HG03460 (cell line): Measurements from ENCODE around the gene MED16.

Experiments used
- ATAC-seq: cut with Tn5 transposase; IDR thresholded peaks from one replicate; pipeline ENCODE4 v1.9.1; 2021; ENCODE audit not compliant: unreplicated experiment

Gene MED16

GRCh38 chr19:872266-872951 lies 20.6 kb downstream of the MED16 start:
- ATAC-seq, result no peak

- ATAC-seq, result no peak
Measured at GRCh38 chr19:871446-872265, 21.3 kb downstream of the MED16 start.

DNA sequence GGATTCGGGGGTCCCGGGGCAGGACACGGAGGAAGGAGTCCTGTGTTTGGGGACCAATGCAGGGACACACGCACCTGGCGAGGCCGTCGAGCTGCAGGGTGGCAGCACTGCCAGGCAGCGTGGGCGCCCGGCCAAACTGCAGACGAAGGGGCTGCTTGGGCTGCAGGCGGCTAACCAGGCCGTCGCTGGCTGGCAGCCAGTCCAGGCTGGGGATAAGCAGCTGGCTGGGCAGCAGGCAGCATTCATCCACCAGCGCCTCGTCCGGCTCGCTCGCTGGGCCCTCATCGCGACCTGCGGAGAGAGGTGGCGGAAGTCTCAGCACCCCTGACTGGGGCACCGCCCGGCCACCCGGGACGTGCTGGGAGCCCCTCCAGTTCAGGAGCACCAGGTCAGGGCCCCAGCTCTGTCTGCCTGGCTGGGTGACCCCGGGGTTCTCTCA lies 22.0 kb downstream of the MED16 start:
- ATAC-seq, result no peak

GRCh38 chr19:870314-870713 lies 22.7 kb downstream of the MED16 start:
- ATAC-seq, result no peak

DNA sequence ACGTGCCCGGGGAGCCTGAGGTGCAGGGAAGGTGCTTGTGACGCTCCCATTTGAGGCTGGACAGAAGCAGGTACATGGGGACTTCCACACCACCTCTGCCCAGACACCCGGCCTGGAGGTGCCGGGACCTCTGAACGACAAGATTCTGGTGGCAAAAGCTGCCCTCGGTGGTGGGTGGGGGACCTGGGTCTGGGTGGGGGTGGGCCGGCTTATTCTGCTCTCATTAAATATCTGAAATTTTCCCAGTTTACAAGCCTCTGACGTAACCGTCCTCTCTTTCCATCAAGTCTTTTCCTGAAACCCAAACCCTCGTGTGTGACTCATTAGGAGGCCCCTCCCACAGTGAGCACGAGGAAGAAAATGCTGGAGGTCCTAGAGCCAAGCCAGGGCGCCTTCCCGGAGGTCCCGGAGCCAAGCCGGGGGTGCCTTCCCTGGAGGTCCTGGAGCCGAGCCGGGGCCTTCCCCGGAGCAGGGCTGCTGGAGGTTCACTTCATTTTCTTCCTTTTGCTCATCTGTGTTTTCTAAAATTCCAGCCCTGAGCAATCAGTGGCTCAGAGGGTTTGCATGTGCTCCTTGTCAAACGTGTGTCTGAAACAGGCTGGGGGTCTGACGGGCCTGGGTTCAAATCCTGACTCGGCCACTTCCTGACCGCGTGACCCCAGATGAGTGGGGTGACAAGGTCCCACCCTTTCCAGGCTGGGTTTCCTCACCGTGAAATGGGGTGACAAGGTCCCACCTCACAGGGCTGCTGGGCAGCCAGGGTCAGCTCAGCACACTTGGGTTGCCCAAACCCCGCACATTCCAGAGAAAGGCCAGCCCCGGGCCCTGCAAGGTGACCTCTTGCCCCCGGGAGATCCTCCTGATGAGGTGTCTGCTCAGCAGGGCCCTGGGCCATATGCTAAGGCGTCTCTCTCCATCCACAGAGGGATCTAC lies 23.5 kb downstream of the MED16 start:
- ATAC-seq, result no peak

GRCh38 chr19:868458-869244 lies 24.3 kb downstream of the MED16 start:
- no peak for ATAC-seq

GRCh38 chr19:867855-868457 lies 25.0 kb downstream of the MED16 start:
- ATAC-seq, result no peak

DNA sequence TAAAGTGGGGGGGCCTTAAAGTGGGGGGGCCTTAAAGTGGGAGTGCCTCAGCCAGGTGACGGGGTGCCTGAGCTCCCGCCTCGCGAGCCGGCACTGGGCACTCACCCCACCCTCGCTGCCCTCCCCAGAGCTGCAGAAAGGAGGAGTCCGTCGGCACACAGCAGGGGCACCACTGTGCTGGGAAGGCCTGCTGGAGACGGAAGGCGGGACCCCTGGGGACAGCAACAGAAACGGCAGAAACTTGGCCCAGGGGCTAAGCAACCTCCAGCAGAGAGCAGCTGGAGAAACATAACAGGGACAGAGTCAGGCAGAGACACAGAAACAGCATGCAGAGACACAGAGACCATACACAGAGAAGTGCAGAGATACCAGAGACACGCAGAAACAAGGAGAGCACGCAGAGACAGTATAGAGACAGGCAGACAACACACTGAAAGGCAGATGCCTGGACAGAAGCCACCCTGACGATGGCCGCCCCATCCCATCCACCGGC lies 25.6 kb downstream of the MED16 start:
- ATAC-seq, result no peak

GRCh38 chr19:866769-867300 lies 26.2 kb downstream of the MED16 start:
- ATAC-seq, result no peak

- ATAC-seq, result no peak
Measured at GRCh38 chr19:863315-863620, 29.7 kb downstream of the MED16 start.

GRCh38 chr19:862581-863314 lies 30.2 kb downstream of the MED16 start:
- no peak for ATAC-seq

DNA sequence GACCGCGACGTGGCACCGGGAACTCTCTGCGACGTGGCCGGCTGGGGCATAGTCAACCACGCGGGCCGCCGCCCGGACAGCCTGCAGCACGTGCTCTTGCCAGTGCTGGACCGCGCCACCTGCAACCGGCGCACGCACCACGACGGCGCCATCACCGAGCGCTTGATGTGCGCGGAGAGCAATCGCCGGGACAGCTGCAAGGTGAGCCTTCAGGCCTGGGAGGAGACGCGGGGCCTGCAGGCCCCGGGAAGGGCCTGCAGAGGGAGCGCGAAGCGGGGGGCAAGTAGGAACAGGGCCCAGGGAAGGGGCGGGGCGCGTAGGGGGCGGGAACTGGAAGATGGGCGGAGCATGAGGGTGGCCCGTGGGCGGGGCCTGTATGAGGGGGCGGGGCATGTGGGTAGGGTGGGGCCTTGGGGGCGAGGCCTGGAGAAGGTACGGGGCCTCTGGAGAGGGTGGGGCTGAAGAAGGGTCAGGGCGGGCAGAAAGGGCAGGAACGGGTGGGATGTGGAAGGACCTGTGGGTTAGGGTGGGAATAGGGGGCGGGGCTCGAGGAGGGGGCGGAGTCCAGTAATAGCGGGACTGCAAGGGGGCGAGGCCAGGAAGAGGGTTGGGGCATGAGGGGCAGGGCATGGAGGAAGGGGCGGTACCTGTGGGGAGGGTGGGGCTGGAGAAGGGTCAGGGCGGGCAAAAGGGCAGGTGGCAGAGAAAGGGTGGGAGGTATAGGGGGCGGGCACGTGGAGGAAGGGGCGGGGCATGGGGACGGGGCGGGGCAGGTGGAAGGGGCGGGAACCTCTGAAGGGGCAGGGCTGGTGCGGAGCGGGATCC lies 31.0 kb downstream of the MED16 start:
- no peak for ATAC-seq

DNA sequence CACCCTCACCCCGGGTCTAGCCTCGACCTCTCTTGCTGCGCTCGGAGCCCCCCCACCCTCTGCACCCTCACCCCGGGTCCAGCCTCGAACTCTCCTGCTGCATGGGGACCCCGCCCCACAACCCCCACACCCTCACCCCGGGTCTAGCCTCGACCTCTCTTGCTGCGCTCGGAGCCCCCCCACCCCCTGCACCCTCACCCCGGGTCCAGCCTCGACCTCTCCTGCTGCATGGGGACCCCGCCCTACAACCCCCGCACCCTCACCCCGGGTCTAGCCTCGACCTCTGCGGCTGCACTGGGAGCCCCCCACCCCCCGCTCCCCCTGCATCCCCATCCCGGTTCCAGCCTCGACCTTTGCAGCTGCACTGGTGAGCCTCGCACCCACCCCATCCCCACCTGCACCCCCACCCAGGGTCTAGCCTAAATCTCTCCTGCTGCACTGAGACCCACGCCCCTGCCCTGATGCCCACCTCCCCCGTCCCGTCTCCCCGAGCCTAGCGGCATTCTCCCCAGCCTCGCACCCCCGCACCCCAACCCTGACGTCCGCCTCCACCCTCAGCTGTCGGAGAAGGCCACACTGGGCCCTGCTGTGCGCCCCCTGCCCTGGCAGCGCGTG lies 31.7 kb downstream of the MED16 start:
- no peak for ATAC-seq

DNA sequence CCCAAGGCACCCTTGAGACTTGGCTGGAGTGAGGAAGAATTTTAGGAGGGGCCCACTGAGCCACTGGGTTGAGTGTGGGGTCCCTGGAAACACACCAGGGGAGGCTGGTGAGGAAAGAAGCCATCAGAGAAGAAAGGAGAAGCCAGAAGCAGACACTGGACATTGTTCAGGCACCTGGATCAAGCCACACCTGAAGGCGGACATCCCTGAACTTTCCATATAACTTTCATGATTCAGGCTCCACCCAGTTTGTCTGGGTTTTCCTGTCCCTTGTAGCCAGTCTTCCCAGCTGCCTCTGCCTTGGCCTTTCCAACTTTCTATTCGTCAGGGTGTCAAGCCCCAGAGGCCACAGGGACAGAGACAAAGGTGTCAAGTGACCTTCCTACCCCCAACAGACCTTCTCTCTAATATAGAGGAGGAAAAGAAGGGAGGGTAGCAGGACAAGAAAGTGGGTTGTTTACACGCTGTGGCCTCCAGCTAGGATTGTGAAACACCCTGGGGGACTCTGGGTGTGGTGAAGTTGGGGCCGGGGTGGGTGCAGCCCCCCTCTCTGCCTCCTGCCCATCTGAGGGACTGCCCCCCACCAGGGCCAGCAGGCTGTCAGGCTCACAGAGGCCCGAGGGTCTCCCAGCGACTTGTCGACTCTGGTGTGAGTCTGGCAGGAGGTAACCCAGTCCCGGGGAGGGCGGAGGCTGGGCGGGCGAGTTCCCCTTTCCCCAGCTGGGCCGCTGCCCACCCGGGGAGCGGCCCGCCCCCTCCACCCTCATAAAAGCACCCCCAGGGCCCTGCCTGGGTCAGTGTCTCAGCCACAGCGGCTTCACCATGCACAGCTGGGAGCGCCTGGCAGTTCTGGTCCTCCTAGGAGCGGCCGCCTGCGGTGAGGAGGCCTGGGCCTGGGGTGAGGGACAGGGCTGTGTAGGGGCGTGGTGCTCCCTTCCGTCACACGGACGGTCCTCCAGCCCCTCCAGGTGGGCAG lies 33.8 kb downstream of the MED16 start, which contains the start of gene CFD:
Gene CFD (plus strand): TSS at position 797 of the 976 bp plus-strand sequence. CDS start 26 bp downstream, at position 823.
- ATAC-seq, result no peak

DNA sequence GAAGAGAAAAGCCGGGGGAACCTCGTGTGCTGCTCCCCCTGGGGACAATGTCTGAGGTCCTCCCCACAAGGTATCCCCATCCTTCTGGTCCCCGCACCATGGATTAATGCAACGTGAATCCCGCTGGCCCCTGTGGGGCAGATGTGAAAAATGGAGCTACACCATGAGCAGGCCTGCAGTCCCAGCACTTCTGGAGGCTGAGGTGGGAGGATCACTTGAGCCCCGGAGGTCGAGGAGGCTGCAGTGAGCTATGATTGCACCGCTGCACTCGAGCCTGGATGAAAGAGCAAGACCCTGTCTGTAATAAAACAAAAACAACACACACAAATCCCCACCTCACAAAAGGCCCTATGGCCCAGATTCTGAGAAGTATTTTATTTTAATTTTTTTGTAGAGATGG lies 34.7 kb downstream of the MED16 start:
- no peak for ATAC-seq

DNA sequence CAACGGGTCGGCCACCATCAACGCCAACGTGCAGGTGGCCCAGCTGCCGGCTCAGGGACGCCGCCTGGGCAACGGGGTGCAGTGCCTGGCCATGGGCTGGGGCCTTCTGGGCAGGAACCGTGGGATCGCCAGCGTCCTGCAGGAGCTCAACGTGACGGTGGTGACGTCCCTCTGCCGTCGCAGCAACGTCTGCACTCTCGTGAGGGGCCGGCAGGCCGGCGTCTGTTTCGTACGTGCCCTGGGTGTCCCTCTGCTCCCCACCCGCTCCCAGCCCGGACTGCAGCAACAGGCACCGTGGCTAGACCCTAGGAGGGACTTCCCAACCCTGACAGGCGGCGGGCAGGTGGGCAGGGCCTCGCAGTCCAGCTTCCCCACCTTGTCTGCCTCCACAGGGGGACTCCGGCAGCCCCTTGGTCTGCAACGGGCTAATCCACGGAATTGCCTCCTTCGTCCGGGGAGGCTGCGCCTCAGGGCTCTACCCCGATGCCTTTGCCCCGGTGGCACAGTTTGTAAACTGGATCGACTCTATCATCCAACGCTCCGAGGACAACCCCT lies 37.3 kb downstream of the MED16 start:
- no peak for ATAC-seq
